HFFc6 (cell line): Measurements from ENCODE around the gene SBF2. TPM values are rescaled to one million over a fixed set of nuclear protein-coding genes. Genes with fewer than 3 reads are reported as not detected.
A peak's percentile ranks its signal among the peaks of the same experiment; 100 is the strongest.

Source experiments
- DNase-seq: peaks from one replicate; pipeline ENCODE4 v3.0.0-alpha.2; 2018
- H3K27ac Mint-ChIP-seq: 2 replicates; pipeline ENCODE4 v1.8.0; 2020; ENCODE audit warnings: mild to moderate bottlenecking, mixed read lengths
- H3K27me3 Mint-ChIP-seq: 2 replicates; pipeline ENCODE4 v1.8.0; 2021; ENCODE audit warnings: mild to moderate bottlenecking, moderate library complexity, mixed read lengths; ENCODE audit not compliant: insufficient read depth
- H3K36me3 Mint-ChIP-seq: 2 replicates; pipeline ENCODE4 v1.8.0; 2021; ENCODE audit warnings: low read depth, mixed read lengths
- H3K4me1 Mint-ChIP-seq: 2 replicates; pipeline ENCODE4 v1.8.0; 2020; ENCODE audit warnings: low read depth, mixed read lengths
- H3K4me3 Mint-ChIP-seq: 2 replicates; pipeline ENCODE4 v1.8.0; 2020; ENCODE audit warnings: mild to moderate bottlenecking, moderate library complexity, mixed read lengths
- H3K9me3 Mint-ChIP-seq: 2 replicates; pipeline ENCODE4 v1.8.0; 2020; ENCODE audit warnings: mild to moderate bottlenecking, mixed read lengths
- CTCF ChIP-seq: fragments of 200-600 bp; sonication (generic); IDR thresholded peaks from 2 replicates; pipeline ENCODE4 v1.5.0; 2021; ENCODE audit warnings: antibody characterized with exemption, mild to moderate bottlenecking
- total RNA-seq, 6 experiments: library from RNA; stranded (reverse); fragmentation: NEBNext Ultra II Directional; extraction: Animal tissue kit (Norgen Biotek cat#: 25700); gene quantifications; 2 replicates in 1 of 6; 3 replicates in 5 of 6; pipeline ENCODE4 v1.2.3, GENCODE V29; 2021

SBF2 gene
- total RNA-seq, 6 experiments from 2014 or later = 25.2 to 36.0 (median 30.7) TPM

- Mint-ChIP-seq H3K27me3 (no peaks in the 10 kb centered on the region; the same call in 1 of the 2 replicates), H3K36me3 (peaks cover 26% of the 10 kb centered on the region), H3K4me3 (no peak overlapping the region), H3K27ac (peak overlapping the region; percentile 15; the same call in 1 of the 2 replicates), H3K9me3 (no peaks in the 10 kb centered on the region), H3K4me1 (peaks cover 59% of the 10 kb centered on the region)
- TF ChIP-seq CTCF = no peak
- no peak for DNase-seq
Observed at GRCh38 chr11:10289765-10290380, 4.1 kb downstream of the SBF2 start.

DNA sequence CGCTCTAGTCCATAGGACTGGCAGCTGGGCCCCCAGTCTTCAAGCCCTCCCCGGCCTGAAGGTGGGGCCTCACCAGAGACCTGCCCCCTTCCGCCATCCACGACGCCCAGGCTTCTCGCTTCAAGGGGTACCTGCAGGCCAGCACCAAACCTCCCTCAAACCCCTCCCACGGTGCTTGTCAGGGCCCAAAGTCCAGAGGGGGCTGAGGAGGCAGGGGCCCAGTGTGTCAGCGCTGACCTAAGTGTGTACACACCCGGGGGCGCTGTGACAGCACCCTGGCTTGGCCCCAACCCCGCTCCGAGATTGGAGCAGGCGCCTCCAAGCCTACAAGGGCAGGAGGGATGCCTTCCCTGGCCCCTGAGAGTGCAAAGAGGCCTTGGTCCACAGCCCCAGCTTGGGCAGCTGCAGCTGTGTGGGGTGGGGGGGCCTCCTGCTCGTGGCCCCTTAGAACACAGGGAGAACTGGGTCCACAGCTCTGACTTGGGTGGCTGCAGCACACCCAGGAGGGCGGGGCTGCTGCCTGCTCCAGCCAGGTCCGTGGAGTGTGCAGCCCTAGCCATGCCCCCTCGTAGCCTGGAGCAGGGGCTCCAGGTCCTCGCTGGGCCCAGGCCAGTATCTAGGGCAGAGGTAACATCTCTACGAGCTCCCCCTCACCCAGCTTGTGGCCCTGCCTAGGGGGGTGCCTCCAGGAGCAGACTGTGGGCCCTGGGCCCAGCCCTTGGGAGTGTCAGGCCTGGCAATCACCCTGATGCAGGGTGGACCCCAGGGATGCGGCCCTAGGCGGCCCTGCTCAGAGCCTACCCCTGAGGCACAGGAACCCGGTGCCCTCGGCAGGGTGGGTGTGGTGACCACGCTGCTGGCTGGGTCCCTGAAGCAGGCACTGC lies 4.9 kb downstream of the SBF2 start:
- DNase-seq = no peak
- Mint-ChIP-seq H3K4me3 (no peak overlapping the region), H3K27ac (no peak overlapping the region), H3K27me3 (no peaks in the 10 kb centered on the region), H3K9me3 (no peaks in the 10 kb centered on the region), H3K4me1 (peaks cover 57% of the 10 kb centered on the region), H3K36me3 (peaks cover 26% of the 10 kb centered on the region)
- TF ChIP-seq CTCF = no peak

GRCh38 chr11:10287766-10288715 lies 6.0 kb downstream of the SBF2 start:
- DNase-seq = no peak
- no peak for TF ChIP-seq CTCF
- H3K4me3 Mint-ChIP-seq = no peak overlapping the region

GRCh38 chr11:10287140-10287539 lies 6.9 kb downstream of the SBF2 start:
- no peak for TF ChIP-seq CTCF
- H3K4me3 Mint-ChIP-seq = no peak overlapping the region
- peaks cover 24% of the 10 kb centered on the region for H3K36me3 Mint-ChIP-seq
- peak overlapping the region; percentile 57 for H3K27ac Mint-ChIP-seq
- no peaks in the 10 kb centered on the region for H3K27me3 Mint-ChIP-seq
- peaks cover 47% of the 10 kb centered on the region for H3K4me1 Mint-ChIP-seq
- H3K9me3 Mint-ChIP-seq = no peaks in the 10 kb centered on the region
- peak; percentile 45 for DNase-seq

More at GRCh38 chr11:10287766-10288715, 6.0 kb downstream of the SBF2 start:
- Mint-ChIP-seq H3K27me3 (no peaks in the 10 kb centered on the region), H3K36me3 (peaks cover 26% of the 10 kb centered on the region), H3K4me1 (peaks cover 56% of the 10 kb centered on the region), H3K27ac (no peak overlapping the region), H3K9me3 (no peaks in the 10 kb centered on the region)

GRCh38 chr11:10285148-10285802 lies 8.7 kb downstream of the SBF2 start:
- no peaks in the 10 kb centered on the region for H3K9me3 Mint-ChIP-seq
- TF ChIP-seq CTCF = no peak
- H3K36me3 Mint-ChIP-seq = peaks cover 10% of the 10 kb centered on the region
- no peak for DNase-seq
- peaks cover 28% of the 10 kb centered on the region for H3K4me1 Mint-ChIP-seq
- H3K27me3 Mint-ChIP-seq = no peaks in the 10 kb centered on the region
- H3K4me3 Mint-ChIP-seq = no peak overlapping the region
- peak overlapping the region; percentile 20; the same call in 1 of the 2 replicates for H3K27ac Mint-ChIP-seq
